Type B pancreatic cell (in vitro differentiated cells): ENCODE results near the gene LRIG1. TPM values are rescaled to one million over a fixed set of nuclear protein-coding genes. Genes with fewer than 3 reads are reported as not detected.
"Not testable (repeated sequence)": the region's sequence is repeated elsewhere in the genome, so short reads cannot be mapped to it uniquely, and the experiment has no call there.

Experiments
- DNase-seq: peaks from one replicate; pipeline ENCODE4 v3.0.0; 2021; ENCODE audit warnings: mixed read lengths; ENCODE audit not compliant: unreplicated experiment; ENCODE audit errors: extremely low spot score
- H3K27ac Mint-ChIP-seq: 2 replicates; pipeline ENCODE4 v1.8.0; 2021; ENCODE audit warnings: mild to moderate bottlenecking, mixed read lengths
- H3K27me3 Mint-ChIP-seq: 2 replicates; pipeline ENCODE4 v1.8.0; 2021; ENCODE audit warnings: mixed read lengths
- H3K36me3 Mint-ChIP-seq: 2 replicates; pipeline ENCODE4 v1.8.0; 2021; ENCODE audit warnings: mixed read lengths
- H3K4me1 Mint-ChIP-seq: one replicate; pipeline ENCODE4 v1.8.0; 2021; ENCODE audit warnings: mixed read lengths; ENCODE audit not compliant: unreplicated experiment
- H3K4me3 Mint-ChIP-seq: 2 replicates; pipeline ENCODE4 v1.8.0; 2021; ENCODE audit warnings: mild to moderate bottlenecking, mixed read lengths
- H3K9me3 Mint-ChIP-seq: 2 replicates; pipeline ENCODE4 v1.8.0; 2021; ENCODE audit warnings: mixed read lengths
- total RNA-seq: library from RNA; stranded (reverse); gene quantifications from 2 replicates; pipeline ENCODE4 v1.2.1, GENCODE V29; 2021; ENCODE audit warnings: low replicate concordance
- TF ChIP-seq, protein P1 (sequence below): fragments of 200-600 bp; sonication (generic); conservative IDR thresholded peaks from 2 replicates; pipeline ENCODE4 v1.5.0; 2021; ENCODE audit warnings: antibody characterized with exemption, mild to moderate bottlenecking

Gene LRIG1
- total RNA-seq, 1 donor from 2014 or later = 28.9 TPM

DNA sequence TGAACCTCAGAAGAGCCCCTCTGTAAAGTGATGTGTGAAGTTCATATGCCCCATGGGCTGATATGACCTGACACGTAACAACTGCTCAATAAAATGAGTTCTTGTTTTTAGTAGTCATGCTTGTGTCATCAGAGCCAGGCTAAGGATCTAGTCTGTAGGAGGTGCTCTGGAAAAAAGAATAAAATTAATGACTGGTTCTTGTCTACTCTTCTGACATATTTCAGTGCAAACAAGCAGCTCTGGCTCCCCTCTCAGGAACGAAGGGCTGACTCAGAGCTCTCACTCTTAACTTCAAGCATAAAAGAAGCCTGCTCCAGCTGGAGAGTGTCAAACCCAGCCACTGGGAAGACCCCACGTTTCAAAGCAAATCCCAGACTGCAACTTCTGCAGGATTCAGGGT is 77.0 kb downstream of the LRIG1 start:
- no peak overlapping the region for H3K27ac Mint-ChIP-seq
- H3K9me3 Mint-ChIP-seq = peaks cover 15% of the 10 kb centered on the region
- no peaks in the 10 kb centered on the region for H3K27me3 Mint-ChIP-seq
- no peak for DNase-seq
- H3K4me1 Mint-ChIP-seq = peaks cover 36% of the 10 kb centered on the region
- H3K4me3 Mint-ChIP-seq = no peak overlapping the region
- TF ChIP-seq, protein P1, sequence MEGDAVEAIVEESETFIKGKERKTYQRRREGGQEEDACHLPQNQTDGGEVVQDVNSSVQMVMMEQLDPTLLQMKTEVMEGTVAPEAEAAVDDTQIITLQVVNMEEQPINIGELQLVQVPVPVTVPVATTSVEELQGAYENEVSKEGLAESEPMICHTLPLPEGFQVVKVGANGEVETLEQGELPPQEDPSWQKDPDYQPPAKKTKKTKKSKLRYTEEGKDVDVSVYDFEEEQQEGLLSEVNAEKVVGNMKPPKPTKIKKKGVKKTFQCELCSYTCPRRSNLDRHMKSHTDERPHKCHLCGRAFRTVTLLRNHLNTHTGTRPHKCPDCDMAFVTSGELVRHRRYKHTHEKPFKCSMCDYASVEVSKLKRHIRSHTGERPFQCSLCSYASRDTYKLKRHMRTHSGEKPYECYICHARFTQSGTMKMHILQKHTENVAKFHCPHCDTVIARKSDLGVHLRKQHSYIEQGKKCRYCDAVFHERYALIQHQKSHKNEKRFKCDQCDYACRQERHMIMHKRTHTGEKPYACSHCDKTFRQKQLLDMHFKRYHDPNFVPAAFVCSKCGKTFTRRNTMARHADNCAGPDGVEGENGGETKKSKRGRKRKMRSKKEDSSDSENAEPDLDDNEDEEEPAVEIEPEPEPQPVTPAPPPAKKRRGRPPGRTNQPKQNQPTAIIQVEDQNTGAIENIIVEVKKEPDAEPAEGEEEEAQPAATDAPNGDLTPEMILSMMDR = no peak
- H3K36me3 Mint-ChIP-seq = peaks cover 31% of the 10 kb centered on the region

DNA sequence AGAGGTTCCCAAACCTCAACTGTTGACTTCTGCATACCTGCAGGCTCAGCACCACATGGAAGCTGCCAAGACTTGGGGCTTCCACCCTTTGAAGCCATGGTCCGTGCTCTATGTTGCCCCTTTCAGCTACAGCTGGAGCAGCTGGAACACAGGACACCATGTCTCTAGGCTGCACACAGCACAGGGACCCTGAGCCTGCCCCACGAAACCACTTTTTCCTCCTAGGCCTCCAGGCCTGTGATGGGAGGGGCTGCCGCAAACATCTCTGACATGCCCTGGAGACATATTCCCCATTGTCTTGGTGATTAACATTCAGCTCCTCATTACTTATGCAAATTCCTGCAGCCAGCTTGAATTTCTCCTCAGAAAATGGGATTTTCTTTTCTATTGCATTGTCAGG is 78.9 kb downstream of the LRIG1 start:
- H3K27ac Mint-ChIP-seq, H3K4me3 Mint-ChIP-seq: not testable (repeated sequence)
- H3K36me3 Mint-ChIP-seq = peaks cover 34% of the 10 kb centered on the region

DNA sequence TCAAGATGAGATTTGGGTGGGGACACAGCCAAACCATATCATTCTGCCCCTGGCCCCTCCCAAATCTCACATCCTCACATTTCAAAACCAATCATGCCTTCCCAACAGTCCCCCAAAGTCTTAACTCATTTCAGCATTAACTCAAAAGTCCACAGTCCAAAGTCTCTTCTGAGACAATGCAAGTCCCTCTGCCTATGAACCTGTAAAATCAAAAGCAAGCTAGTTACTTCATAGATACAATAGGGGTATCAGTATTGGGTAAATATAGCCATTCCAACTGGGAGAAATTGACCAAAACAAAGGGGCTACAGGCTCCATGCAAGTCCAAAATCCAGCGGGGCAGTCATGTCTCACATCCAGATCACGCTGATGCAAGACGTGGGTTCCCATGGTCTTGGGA is 79.7 kb downstream of the LRIG1 start:
- Mint-ChIP-seq H3K36me3 (peaks cover 41% of the 10 kb centered on the region), H3K4me1 (peaks cover 24% of the 10 kb centered on the region), H3K9me3 (peaks cover 12% of the 10 kb centered on the region)
- not testable (repeated sequence) for DNase-seq, H3K4me3 Mint-ChIP-seq, H3K27ac Mint-ChIP-seq, H3K27me3 Mint-ChIP-seq

More for the DNA sequence above, 78.9 kb downstream of the LRIG1 start:
- H3K27me3 Mint-ChIP-seq, DNase-seq: not testable (repeated sequence)
- Mint-ChIP-seq H3K9me3 (peaks cover 15% of the 10 kb centered on the region), H3K4me1 (peaks cover 24% of the 10 kb centered on the region)

DNA sequence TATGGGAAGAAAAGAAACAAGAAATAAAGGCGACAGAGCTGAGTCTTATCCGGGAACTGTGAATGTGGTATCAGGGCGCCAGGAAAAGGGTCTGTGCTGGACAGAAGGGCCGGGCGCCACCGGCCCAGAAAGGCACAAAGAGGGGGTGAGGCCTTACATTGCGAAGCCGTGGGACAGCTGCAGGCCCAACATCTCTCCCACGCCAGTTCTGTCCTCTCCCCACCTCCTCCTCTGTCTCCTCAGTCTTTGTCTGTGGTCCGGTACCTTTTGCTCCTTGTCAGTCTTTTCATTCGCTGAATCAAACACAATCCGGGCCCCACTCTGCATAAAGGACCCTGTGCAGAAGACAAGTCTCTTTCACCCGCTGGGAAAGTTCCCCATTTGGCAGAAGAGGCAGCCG is 81.8 kb downstream of the LRIG1 start:
- TF ChIP-seq, protein P1 = no peak
- Mint-ChIP-seq H3K27me3 (no peaks in the 10 kb centered on the region), H3K9me3 (peaks cover 12% of the 10 kb centered on the region), H3K4me3 (no peak overlapping the region), H3K4me1 (peaks cover 12% of the 10 kb centered on the region), H3K36me3 (peaks cover 36% of the 10 kb centered on the region), H3K27ac (no peak overlapping the region)
- DNase-seq = no peak

DNA sequence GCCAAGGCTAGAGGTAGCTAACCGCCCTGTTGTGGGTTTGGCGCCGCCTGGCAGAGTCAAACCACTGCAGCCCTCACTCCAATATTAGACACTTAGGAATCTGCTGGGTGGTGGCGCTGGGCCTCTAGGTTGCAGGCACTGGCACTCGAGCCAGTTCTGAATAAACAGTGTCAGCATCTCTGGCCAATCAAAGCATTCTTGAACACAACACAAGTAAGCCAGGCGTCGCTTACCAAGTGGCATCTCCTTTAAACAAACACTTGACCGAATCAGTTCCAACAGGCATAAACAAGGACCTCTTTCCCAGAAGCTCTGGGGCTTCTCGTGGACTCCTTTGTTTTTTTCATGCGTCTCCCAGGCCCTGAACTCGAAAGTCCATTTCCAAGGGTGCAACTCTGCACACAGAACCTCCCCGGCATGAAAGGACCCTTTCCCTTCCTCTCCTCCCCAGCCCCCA is 82.3 kb downstream of the LRIG1 start:
- Mint-ChIP-seq H3K4me3 (no peak overlapping the region), H3K9me3 (peaks cover 12% of the 10 kb centered on the region), H3K27ac (no peak overlapping the region), H3K4me1 (peaks cover 12% of the 10 kb centered on the region), H3K27me3 (no peaks in the 10 kb centered on the region), H3K36me3 (peaks cover 35% of the 10 kb centered on the region)
- TF ChIP-seq, protein P1 = no peak
- DNase-seq = no peak

DNA sequence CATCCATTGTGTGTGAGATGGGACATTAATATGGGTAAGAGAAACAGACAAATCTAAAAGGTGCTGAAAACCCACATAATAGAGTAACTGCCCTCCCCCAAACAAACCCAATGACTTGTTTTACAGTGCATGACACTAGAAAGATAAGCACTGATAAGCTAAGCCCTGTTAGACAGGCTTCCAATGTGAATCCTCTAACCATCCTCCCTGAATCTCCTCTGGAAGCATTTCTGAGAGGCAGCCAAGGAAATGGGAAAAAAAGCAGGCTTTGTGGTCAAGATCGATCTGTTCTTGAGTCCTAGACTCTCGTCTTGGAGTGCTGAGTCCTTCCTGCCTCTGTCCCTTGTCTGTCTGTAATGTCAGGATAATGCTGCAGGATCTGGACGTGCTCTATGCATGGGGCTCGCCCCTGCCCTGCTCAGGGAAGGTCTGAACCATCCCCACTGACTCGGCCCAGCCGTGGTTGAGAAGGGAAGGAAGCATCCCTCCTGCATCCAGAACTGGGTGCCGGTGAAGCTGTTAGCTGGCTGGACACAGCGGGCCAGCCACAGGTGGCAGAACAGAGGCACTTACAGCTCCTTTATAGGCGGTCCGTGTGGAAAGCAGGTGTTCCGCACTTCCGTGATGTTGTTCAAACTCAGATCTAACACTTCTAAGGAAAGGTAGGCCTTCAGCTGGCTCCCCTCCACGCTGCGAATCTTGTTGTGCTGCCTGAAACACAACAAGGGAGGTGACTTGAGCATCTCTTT is 84.1 kb downstream of the LRIG1 start:
- no peak overlapping the region for H3K27ac Mint-ChIP-seq
- H3K36me3 Mint-ChIP-seq = peaks cover 30% of the 10 kb centered on the region
- H3K4me1 Mint-ChIP-seq = peaks cover 12% of the 10 kb centered on the region
- no peak overlapping the region for H3K4me3 Mint-ChIP-seq
- DNase-seq = no peak
- H3K9me3 Mint-ChIP-seq = peaks cover 12% of the 10 kb centered on the region
- TF ChIP-seq, protein P1 = no peak
- no peaks in the 10 kb centered on the region for H3K27me3 Mint-ChIP-seq
